ENCODE measurements around the gene ISM1.
A peak's percentile ranks its signal among the peaks of the same experiment; 100 is the strongest.

Gene ISM1

DNA sequence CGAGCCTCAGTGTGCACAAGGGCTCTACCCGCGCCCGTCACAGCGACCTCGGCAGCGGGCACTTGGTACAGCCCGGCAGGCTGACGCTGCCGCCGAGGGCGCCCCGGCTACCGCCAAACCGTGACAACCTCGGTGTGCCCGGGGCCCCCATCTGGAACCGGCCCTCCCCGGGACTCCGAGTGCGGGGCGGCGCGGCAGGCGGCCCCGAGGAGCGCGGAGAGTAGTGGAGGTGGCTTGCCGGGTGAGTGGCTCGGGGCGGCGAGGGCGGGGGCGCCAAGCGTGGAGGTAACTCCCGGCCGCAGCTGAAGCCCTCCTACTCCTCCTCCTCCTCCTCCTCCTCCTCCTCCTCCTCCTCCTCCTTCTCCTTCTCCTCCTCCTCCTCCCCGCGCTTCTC, at the start of gene ISM1:
TSS of gene ISM1 (plus strand) at position 371 of the 394 bp plus-strand sequence. CDS start 503 bp downstream, outside the sequence.
- DNase-seq = no peak

GRCh38 chr20:13173201-13173600, 47.9 kb upstream of the ISM1 start:
- DNase-seq = no peak

- no peak for DNase-seq
These were observed 46.7 kb upstream of the ISM1 start for GRCh38 chr20:13174402-13174801.

DNA sequence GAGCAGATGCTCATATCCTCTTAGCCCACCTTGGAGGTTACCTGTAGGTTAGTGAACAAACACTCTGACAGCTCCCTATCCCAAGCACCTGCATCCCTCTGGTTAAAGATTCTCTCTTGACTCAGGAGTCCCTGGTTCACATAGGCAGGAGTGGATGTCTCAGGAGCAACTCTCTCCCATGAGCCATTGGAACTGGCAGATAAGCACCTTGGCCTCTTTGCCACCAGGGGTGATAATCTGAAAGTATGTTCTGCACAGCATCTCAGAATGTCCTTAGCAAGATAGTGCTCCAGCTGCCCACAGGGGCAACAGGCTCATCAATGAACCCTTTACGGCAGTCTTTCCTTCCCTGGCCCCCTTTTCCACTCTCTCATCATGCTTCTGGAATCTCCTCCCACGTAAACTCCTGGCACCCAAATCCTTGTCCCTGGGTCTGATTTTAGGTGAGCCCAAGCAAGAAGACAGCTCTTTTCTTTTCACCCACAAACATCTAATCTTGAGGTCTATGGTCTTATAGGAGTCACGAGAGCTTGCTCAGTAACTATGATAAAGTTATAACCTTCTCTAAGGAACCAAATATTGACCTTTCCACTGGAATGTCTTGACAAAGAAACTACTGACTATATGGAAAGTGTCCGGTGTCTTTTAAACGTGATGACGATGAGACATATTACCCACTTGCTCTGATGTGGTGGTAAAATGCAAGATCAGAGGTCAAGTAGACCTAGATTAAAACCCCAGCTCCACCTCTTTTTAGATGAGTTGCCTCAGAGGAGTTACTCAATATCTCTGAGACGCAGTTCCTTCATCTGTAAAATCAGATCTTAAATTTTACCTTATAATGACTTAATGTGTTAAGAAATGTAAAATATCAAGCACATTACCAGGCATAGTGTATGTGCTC, 39.8 kb upstream of the ISM1 start:
- DNase-seq = no peak

DNA sequence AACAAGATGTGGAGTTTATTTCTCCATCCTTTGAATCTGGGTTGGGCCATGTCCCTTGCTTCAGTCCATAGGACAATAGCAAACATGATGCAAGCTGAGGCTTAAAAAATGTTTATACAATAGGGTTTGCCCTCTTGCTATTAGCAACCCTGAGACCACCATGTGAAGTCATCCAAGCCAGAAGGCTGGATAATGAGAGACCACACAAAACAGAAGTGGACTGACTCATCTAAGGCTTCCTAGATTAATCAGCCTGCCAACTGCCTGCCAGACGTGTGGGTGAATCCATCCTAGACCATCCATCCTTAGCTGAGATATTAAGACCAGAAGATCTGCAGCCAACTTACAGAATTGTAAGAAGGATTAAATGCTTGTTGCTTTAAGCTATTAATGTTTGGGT, 38.1 kb upstream of the ISM1 start:
- no peak for DNase-seq

GRCh38 chr20:13186043-13186774, 34.9 kb upstream of the ISM1 start:
- DNase-seq = no peak

GRCh38 chr20:13187899-13188298, 33.2 kb upstream of the ISM1 start:
- DNase-seq = no peak

GRCh38 chr20:13199279-13199678, 21.8 kb upstream of the ISM1 start:
- DNase-seq = no peak

DNA sequence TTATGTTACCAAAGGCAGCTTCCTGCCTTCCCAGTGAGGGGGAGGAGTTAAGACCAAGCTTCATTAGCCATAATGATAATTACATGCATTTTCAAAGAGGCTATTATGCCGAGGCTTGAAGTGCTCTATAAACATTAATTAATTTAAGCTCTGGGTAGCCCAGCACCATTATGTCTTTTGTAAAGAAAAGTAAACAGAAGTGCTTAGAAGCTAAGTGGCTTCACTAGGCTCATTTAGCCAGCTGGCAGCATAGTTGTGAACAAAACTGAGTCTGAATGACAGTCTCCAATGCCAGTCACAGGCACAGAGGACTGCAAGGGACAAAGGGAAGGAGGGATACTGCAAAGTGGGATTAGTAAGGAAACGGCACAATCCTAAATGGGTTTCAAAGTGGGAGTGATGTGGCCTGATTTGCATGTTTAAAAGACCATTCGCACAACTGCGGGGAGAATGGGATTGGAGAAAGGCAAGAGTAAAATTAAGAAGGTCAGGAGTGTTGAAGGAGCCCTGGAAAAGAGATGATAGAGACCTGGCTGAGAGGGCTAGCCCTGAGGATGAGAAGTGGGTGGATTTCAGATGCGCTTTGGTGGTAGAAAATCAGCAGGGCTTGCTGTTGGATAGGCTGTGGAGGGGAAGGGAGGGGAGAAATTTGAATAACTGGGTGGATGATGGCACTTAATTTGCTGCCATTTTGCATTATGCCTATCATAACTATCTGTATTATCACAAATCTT, 20.1 kb upstream of the ISM1 start:
- no peak for DNase-seq

DNA sequence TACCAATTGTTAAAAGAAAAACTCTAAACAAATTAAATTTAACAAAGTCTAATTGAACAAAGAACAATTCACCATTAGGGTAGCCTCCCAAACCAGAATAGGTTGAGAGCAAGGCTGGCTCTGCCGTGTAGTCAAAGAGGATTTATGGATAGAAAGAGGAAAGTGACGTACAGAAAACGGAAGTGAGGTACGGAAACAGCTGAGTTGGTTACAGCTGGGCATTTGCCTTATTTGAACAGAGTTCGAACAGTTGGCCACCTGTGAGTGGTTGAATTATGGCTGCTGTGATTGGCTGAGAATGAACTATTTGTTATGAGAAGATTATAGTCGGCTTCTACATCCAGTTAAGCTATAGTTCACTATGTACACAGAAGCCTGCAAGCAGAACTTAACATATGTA, 18.5 kb upstream of the ISM1 start:
- no peak for DNase-seq

DNA sequence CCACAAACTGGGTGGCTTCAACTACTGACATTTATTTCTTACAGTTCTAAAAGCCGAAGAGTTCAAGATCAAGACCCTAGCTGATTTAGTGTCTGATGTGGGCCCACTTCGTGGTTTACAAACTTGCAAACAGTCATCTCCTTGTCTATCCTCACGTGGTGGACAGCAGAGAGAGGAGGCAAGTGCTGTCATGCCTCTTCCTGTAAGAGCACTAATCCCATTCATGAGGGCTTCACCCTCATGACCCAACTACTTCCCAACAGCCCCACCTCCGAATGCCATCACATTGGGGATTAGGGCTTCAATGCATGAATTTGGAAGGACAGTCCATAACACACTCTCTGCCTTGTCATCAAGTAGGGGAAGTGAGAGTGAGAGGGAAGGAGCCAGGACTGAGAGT, 15.6 kb upstream of the ISM1 start:
- no peak for DNase-seq

DNA sequence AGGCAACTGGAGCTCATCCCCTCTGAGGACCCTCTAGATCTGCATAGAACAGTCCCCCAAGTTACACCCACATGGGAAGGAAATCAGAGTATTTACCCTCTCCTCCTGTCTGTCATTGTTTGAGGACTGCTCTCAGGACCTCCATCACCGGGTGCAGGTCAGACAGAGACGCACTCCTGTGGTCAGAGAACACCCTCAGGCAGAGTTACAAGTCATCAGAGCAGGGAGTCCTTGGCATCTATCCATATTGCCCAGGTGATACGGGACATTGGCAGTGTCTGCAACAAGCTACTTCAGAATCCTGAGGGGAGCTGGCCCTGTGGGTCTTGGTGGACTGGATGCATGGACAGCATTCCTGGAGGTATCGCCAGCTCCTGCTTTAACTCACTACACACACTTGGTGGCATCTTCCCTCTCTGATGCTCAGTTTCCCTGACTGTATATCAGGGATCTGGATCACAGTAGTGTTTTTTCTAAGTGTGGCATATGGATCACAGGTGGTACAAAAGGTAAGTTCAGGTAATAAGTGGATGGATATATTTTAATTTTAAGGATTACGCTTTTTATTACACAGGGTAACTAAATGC, 15.1 kb upstream of the ISM1 start:
- DNase-seq = no peak

DNA sequence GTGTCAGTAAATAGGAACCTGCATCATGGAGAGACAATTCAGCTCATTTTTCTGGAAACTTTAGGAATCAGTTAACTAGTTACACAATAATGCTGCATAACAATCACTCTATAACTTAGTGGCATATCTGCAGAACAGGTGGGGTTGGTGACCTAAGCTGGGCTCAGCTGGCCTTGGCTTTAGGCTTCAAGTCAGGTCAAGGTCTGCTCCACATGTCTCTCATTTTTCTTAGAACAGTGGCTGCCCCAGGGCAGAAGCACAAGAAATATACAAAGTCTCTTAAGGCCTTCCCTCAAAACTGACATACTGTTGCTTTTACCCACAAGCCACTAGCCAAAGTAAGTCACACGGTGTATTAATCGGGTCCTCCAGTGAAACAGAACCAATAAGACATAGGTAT, 14.1 kb upstream of the ISM1 start:
- DNase-seq = no peak

DNA sequence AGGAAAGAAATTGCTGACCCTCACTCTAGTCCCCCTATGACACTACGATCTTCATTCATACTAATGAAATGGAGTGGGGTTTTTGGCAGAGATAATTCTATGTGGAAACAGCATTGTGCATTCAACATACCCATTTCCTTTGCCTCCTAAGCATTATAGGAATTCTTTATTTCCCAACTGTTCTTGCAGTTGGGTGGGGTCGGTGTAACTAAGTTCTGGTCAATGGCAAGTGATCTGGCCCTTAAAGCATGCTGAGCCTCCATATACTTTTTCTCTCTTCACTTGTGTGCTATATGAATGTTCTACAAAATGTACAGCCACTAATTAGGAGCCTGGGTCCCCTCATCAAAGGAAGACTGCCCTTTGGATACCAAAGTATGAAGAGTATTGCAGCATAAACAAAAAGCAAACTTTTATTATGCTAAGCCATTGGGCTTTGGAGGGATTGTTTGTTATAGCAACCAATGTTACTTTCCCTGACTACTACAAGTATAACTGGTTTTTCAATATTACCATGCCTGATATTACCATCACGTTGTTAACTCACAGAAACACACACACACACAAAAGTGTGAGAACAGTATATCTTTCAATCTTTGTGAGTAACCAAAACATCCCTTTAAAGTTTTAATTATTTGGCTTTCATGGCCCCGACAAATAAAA, 9.0 kb upstream of the ISM1 start:
- DNase-seq = no peak

GRCh38 chr20:13212750-13213149, 8.3 kb upstream of the ISM1 start:
- no peak for DNase-seq

- DNase-seq = no peak
These were observed 7.7 kb upstream of the ISM1 start for GRCh38 chr20:13213335-13213734.

- DNase-seq = no peak
These were observed 4.5 kb upstream of the ISM1 start for GRCh38 chr20:13216533-13216932.

DNA sequence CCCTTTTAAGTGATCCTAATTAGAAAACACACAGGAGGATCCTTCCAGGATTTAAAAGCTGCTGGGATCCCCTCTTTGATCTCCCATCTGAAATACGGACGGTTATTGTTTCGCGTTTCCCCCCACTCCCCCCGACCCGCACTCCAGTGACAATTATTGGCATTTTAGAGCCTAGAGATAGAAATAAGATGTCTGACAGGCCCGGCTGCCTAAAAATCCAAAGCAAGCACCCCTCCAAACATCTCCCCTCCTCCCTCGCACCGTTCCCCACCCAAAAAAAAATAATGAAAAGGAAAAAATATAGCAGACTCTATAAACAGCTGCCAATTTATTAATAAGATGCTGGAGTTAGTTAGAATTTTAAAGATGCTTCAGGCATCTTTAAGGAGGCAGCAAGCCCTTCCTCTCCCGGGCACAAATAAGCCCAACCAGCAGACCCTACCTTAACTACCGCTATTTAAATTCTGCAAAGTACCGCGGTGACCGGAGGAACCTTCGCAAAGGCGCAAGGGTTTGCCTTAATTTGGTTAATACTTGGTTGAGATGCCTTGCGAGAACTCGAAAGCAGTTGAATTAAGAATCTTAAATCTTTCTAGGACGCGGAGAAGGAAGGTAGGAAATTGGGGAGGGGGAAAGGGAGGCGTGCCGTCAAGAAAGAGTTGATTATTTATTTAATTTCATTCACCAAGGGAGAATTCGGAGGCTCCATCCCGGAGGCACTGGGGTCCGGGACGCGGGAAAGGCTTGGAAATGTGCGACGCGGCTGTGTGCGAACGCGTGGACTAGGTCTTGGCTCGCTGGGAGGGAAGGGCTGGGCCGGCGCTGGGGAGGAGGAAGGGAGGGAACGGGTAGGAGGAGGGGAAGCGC, 1.5 kb upstream of the ISM1 start:
- DNase-seq = no peak

DNA sequence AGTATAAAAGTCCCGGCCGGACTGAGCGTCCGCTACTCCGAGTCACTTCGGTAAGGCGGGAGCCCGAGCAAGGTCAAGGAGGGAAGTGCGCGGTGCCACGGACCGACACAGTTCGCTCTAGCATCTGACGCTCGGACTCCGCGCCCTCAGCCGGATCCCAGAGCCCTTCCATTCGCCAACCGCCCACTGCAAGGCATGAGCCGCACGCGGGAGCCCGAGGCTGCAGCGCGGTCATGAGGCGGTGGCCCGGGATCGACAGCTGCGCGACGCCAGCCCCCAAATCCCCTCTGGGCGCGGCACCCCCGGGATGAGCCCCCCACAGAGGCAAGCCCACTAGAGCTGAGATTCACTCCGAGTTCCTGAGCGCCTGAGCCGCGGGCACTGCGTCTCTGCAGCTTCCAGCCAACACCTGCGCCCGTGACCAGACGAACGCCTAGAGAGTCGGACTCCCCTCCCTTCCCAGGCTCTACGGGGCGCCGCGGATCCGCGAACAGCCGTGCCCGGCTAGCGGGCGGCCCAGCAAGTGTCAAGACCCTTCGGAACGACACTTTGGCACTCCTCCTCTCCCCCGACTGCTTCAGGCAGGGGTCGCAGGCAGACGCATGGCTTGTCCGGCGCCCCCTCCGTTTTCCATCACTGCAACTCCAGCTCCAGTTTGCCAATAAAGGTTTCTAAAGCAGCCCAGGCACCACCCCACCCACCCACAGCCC, 725 bp upstream of the ISM1 start:
- DNase-seq = peak; percentile 15

DNA sequence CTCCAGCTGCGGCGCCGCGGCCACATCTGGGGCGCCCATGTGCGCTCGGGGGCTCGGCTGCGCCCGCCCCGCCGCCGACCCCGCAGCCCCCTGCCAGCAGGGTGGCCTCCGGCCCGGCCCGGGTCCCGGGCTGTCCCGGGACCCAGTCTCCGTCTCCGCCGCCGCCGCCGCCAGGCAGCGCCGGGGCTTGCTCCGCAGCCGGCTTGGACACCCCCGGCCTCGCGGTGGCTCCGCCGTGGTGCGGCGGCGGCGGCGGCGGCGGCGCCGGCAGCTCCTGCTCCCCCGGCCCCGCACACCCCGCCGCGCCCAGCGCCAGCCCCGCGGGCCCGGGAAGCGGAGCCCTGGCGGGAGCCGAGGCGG, 219 bp downstream of the ISM1 start:
- no peak for DNase-seq

Data from suppressor macrophage treated with lipopolysaccharide for 4 hours (primary cell).